Stimulated activated CD8-positive, alpha-beta memory T cell treated with anti-CD3 and anti-CD28 coated beads, Interleukin-4, amount 100 ng/mL, for 1 hour (primary cell): ENCODE data around the gene DCLK1.

ENCODE experiments used
- DNase-seq, 2 donors: peaks; one replicate each; pipeline ENCODE4 v3.0.0-alpha.2; 2020; ENCODE audit warnings: low read depth in 2 of 2, low spot score in 1 of 2

The DCLK1 gene

DNA sequence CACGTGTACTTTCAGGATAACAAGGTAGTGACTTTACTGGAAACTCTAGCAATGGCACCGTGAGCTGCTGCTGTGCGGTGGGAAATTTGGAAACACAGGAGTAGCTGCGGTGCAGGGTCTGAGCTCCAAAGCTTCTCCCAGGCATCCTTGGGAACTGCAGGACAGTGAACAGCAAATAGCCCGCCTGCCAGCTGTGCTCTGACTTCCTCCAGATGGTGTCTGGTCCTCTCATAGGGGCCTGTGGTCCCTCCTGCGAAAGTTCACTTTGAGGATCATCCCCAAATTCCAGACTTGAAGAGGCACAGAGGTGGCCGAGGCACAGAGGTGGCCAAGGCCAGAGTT lies 367.4 kb downstream of the DCLK1 start:
- no peak for DNase-seq

DNA sequence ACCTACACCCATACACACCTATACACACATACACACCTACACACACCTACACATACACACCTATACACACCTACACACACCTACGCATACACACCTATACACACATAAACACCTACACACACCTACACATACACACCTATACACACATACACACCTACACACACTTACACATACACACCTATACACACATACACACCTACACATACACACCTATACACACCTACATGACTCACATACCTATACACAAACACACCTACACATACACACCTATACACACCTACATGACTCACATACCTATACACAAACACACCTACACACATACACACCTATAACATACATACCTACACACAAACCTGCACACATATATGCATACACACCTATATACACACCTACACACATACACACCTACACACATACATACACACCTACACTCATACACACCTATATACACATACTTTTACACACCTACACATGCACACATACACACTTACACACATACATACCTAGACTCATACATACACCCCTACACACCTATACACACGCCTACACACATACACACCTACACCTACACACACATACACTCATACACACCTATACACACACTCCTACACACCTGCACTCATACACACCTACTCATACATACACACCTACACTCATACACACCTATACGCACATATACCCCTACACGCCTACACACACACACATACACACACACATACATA lies 368.0 kb downstream of the DCLK1 start:
- DNase-seq: no peak

DNA sequence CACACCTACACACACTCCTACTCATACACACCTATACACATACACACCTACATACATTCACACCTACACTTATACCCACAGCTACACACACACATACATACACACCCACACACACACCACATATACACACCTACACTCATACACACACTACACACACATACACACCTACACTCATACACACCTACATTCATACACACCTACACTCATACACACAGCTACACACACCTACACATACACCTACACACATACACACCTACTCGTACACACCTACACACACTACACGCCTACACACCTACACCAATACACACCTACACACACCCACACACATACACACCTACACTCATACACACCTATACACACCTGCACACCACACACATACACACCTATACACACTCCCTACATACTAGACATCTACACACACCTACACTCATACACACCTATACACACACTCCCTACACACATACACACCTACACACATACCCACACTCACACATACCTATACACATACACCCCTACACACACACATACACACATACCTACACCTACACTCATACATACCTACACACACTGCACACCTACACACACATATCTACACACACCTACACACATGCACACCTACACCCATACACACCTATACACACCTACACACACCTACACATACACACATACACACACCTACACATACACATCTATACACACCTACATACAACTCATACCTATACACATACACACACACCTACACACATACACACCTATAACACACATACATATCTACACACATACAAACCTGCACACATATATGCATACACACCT lies 369.5 kb downstream of the DCLK1 start:
- no peak for DNase-seq

DNA sequence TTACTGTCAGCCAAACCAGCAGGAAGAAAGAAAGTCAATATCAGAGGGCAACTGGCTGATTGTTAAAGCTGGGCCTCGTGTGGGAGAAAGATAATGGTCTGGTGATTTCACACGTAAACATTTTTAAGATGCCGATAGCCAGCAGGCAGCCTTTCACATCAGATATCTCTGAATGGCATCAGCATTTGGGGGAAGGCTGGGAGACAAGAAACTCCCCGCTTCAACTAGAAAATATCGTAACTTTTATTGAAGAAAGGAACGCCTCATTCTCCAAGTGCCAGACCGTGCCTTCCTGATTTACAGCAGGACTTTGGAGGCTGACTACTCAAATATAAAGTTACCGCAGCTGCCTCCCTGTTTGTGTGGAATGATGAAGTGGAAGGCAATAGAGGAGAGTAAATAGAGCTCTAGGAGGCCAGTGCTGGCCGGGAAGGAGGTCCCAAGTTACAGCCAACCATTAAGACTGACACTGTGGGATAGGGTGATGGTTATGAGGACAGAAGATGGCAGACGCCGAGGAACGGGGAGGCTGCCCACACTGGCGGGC lies 370.4 kb downstream of the DCLK1 start:
- no peak for DNase-seq

DNA sequence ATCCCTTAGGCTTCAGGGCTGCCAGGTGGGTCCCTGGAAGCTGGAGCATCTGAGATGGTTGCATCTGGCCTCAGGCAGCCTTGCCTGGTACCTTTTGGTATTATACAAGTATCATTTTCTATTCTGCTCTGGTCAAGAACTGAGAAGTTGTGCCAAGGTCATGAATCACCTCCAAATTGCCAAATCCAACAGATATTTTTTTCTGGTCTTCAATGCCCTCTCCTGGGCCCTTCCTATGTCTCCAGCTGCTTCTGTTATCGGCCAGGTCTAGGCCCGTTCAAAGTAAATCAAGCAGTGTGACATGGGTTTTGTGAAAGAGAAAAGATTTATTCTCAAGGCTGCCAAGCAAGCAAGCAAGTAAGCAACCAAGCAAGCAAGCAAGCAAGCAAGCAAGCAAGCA lies 383.6 kb downstream of the DCLK1 start:
- DNase-seq: no peak

DNA sequence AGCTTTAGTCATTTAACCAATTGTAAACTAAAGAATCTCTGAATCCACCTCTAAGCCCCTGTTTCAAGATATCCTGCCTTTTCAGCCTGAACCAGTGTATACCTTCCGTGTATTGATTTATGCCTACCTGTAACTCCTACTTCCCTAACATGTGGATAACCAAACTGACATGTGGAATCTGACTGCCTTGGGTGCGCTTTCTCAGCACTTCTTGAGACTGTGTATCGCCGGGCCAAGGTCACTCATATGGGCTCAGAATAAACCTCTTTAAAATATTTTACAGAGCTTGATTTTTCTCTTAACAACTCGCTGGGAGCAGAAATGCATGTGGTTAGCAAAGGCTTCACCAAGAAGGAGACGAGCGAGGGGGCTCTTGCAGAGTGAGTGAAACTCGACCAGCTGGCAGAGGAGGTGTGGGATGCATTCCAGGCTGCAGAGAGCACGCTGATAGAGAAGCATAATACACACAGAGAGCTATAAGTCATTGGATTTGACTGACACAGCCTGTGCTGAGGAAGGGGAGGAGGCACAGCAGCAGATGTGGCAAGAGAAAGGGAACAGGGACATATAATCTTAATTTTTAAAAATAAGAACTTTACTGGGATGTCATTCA lies 386.5 kb downstream of the DCLK1 start:
- no peak for DNase-seq

DNA sequence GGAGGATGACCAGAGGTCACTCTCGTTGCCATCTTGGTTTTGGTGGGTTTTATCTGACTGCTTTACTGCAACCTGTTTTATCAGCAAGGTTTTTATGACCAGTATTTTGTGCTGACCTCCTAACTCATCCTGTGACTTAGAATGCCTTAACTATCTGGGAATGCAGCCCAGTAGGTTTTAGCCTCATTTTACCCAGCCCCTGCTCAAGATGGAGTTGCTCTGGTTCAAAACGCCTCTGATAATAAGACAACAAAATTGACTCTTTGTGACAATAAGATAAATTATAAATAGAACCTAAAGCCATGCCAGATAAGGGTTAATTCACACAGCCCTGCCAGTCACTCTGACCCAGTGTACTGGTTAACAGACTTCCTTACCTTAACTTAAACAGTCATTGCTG lies 387.0 kb downstream of the DCLK1 start:
- DNase-seq: no peak

DNA sequence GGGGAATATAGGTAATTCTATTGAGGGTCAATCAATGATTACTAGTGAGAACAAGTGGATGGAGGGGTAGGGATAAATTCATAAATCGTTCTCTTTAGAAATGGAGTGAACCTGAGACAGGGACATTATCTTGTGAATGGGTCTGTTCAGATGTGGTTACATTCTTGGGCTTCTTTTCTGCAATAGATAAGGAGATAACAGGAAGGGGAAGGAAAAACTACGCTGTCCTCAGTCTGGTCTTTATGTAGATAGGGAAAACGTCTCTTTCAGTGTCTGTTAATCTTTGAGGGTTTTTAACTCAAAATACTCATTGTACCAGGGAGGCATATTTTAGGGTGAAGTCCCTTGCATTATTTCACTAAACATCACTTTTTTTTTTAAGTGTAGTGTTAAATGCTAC lies 388.0 kb downstream of the DCLK1 start:
- DNase-seq: no peak

DNA sequence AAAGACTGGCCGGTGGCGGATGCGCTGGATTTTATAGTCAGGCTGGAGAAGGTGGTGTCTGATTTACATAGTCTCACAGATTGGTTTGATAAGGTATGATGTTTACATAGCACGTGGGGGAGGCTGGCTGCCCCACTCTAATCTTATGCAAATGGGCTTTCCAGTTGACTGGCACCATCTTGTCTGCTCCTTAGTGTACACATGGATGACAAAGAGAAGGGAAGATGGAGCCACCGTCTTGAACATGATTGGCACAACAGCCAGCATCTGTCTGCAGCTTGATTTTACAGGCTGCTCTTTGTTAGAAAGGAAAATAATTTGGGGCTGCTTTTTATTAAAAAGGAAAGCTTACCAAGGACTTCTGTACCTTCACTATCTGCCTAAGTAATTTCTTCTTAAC lies 389.5 kb downstream of the DCLK1 start:
- no peak for DNase-seq

DNA sequence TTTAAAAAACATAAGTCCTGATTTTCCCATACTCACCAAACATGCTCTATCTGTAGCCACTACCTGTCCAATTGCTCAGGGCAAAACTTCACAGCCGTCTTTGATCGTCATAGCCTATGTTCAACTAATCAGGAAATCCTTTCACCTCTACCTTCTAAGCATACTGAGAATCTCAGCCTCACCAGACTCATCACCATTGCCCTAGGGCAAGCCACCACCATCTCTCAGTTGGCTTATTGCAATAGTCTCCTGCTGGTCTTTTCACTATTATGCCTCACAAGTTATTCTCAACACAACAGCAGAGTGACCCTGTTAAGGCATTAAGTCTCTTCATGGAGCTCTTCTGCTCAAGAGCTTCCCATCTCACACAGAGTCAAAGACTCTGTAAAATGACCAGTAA lies 394.3 kb downstream of the DCLK1 start:
- DNase-seq: no peak

DNA sequence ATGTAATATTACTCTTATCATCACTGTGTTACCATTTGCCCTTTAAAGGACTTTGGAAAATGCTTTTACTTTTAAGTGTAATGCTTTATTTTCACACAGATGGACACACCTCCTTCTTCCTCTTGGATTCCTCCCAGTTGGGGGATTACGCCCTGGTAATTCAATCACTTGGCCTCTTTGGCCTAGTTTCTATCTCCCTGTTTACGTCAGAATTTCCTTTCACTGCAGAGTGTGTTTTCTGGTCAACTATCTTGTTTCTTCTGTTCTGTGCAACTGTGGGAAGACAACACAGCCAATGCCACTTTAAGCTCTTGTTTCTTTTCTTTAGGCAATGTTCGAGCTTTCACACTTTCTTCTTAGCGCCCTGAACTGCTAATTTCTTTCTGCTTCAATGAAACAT lies 397.4 kb downstream of the DCLK1 start:
- DNase-seq: no peak

DNA sequence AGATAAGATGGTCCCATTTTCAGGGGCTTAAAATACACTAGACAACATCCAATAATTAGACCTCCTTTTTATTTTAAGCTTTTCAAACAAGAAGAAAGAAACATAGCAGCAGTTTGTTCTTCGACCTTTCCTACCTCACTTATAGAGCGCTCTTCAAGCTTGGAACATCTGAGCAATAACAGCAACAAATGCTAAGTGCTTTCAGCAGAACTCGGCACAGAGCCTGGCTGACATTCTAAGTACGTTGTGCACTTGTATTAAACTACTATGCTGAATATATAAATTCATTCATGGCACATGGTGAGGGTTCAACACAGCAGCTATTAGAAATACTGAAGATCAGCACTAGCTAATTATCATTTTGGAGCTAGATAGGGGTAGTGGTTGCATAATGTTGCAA lies 398.6 kb downstream of the DCLK1 start:
- no peak for DNase-seq

DNA sequence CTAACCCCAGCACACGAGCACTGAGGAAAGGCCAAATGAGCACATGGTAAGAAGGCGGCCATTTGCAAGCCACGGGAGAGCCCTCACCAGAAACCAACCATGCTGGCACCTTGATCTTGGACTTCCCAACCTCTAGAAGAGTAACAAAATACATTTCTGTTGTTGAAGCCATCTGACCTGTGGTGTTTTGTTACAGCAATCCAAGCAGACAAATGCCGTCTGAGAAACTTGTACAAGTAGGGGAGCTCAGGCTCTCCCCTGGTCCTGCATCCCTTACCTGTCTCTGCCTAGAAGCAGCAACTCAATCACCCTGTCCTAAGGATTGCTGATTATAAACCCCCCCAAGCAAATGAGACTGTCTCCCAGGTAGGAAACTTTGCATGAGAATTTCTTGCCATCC lies 399.7 kb downstream of the DCLK1 start:
- no peak for DNase-seq

DNA sequence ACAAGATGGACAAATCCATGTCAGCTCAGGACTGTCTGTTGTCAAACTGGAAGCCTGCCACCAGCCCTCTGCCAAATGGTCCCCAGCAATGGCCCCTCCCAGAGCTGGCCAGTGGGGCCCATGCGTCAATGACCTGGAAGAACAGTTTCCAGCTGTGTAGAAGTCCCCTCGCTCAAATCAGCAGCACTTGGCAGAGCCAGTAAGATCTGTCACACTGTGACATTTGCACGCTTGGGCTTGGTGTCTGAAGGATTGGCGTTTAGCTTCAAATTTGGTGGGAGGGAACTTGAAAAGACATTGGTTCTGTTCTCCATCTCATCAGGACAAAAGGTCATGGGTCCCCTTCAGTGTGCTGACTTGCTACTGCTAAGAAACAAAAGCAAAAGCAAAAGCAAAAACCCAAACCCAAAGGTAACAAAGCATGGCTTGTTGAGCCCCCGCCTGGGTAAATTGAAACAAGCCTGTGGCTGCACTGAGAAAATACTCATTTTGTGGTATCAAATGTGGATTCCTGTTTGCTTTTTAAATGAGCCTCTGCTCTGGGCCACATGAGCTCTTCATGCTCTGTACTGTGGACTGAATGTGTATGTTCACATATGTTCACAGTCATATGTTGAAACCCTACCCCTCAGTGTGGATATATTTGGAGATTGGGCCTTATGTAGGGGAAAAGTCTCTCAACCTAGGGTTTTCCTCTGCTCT lies 401.1 kb downstream of the DCLK1 start:
- DNase-seq: no peak

DNA sequence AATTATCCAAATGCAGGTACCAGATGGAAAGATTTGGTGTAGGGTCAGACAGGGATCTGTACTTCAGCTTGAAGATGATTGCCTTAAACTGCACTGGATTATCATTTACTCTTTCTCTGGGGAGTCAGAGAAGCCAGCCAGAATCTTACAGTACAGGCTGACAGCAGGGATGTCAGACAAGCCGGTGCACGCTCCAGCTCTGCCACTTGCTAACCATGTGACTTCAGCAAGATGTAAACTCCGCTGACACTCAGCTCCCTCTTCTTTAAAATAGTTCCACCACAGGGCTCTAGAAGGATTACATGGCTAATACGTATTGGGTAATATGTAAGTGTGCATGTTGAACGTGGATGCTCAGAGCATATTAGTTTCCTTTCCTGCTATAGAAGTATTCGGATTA lies 403.3 kb downstream of the DCLK1 start:
- no peak for DNase-seq

DNA sequence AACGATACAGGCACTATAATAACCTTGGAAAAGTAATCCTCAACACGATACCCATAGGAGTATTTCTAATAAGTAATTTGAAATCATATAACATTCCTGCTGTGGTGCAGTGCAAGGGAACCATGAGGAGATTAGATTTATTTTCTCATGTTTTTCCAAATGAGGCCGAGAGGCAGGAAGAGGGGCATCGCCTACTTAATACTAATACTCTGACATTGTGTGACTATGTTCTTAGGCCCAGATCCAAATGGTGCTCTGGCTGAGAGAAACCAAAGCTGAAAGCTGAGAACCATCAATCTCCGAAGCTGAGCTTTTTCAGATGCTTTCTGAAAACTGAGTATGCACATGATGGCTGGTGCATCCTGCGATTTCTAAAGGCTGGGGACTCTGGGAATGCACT lies 406.7 kb downstream of the DCLK1 start:
- no peak for DNase-seq

DNA sequence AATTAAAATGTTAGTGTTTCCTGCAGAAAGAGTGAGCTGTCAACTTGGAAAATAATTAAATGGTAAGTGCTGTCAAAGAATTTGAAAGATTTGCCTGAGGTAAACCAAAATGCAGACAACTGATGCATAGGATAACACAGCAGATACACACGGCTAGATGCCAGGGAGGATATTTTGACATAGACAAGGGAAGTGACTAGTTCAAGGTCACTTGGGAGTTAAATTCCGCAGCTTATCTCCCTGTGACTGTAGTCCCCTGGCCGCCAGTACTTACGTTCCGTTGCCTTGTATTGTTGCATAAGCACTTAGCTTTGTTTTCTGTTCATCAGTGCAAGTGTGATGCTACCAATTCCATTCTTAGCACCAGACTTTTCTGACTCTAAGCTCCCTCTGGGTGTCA lies 407.4 kb downstream of the DCLK1 start:
- DNase-seq: no peak

DNA sequence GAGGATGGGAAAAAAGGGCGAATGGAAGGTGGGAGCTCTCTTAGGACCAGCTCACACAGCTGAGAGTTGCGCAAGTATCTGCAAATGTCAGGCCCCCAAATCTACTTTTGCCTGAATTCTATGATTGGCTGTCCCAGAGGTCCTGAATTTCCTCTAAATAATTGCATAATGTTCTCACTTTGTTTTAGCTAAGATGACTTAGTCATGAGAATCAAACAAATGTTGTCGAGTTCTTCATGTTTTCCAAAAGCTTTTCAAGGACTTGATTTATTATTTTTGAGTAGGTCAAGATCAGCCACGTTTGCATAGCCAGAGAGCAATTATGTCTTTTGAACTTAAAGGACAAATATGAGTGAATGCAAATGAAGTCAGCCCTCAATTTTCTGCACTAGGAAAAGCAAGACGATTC lies 408.1 kb downstream of the DCLK1 start:
- DNase-seq: no peak

DNA sequence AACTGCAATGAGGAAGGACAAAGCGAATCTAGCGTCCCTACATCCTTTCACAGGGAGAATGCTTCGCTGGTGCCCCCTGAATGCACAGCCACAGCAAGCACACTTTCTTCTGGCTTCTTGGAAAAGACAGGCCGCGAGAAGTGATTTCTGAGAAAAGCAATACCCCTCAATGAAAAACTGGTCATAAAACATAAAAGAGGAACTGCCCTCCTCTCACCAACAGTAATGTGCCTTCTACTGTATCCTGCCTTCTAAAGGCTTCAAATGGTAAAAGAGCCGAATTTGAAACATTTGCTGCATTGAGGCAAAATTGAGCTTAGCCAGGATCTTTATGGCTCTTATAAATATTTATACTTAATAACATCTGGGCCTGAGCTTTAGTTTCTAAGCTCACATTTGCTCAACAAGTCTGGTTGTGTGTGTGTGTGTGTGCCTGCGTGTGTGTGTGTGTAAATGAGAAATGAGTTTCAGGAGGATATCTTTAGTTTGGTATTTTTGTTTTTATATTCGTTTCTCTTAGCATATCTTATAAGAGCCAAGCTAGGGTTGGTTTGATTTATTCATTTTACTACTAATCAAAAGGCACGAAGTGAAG lies 408.6 kb downstream of the DCLK1 start:
- no peak for DNase-seq

DNA sequence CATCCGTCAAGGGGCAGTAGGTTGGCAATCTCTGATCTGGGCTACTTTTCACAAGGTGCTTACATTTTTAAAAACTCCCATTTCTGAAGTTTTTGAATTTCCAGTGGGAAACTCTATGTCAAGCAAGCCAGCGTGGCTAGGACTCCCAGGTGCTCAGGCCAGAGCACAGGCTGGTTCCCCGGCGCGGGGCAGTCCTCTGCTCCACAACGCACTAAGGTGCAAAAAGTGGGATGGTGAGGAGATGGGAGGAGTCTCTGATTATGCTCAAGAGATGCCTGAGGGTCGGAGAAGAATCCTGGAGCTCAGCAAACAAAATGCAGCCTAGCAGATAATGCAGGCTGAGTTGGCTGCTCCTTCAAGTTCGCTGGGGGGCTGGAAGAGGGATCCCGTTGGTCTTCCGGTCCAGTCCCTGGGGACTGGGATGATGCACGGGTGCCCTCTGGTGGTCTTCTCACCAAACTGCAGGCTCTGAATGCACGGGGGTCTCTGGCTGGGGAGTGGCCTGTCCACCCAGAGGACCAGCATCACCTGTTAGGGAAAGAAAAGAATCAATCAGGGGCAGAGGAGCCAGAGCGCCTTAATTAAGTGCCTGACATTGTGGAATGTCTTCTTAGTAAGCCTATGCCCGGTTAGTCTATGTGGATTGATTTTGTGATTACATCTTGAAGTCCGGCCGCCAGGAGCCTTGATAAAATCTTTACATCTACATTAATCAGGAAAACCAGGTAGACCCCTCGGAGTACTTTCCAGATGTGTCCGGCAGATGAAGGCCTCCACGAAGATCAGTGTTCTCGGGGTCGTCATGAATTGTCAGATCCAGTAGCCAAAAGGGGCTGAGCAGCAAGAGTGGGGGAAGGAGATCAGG lies 410.3 kb downstream of the DCLK1 start:
- DNase-seq: no peak
